OCI-LY7 (cell line): ENCODE measurements around the gene GNG12. TPM values are rescaled to one million over a fixed set of nuclear protein-coding genes. Genes with fewer than 3 reads are reported as not detected.
A peak's percentile ranks its signal among the peaks of the same experiment; 100 is the strongest.

ENCODE experiments used
- BruUV-seq: library from RNA; stranded (reverse); fragments of 400-500 nt; replicated peaks from 2 replicates; lab custom pipeline; 2021; lab: Mats Ljungman, UMichigan
- CTCF ChIA-PET: fragments of 300-600 bp; sonication (Branson Sonifier 250); formaldehyde crosslinking; loops from one replicate; lab custom pipeline; 2022; ENCODE audit warnings: antibody characterized with exemption; ENCODE audit not compliant: unreplicated experiment; lab: Charles Lee
- POLR2A ChIA-PET: fragments of 300-600 bp; sonication (Branson Sonifier 250); formaldehyde crosslinking; loops from one replicate; lab custom pipeline; 2022; ENCODE audit warnings: antibody characterized with exemption; lab: Charles Lee
- DNase-seq: peaks from one replicate; pipeline ENCODE4 v3.0.0-alpha.2; 2015; ENCODE audit warnings: low spot score
- H2AFZ ChIP-seq: fragments of 200-600 bp; sonication (generic), shearing (Covaris generic); 2 replicates; pipeline ENCODE4 v1.6.1; 2014; ENCODE audit warnings: mild to moderate bottlenecking, antibody characterized with exemption, low read length, moderate library complexity
- H3K27ac ChIP-seq: fragments of 200-600 bp; sonication (generic); 2 replicates; pipeline ENCODE4 v1.5.1; 2014; ENCODE audit warnings: mixed run types, low read depth, mild to moderate bottlenecking, moderate library complexity, low read length, inconsistent platforms; ENCODE audit not compliant: poor library complexity, severe bottlenecking
- H3K36me3 ChIP-seq: fragments of 200-600 bp; sonication (generic); 2 replicates; pipeline ENCODE4 v1.6.1; 2014; ENCODE audit warnings: mild to moderate bottlenecking, antibody characterized with exemption, low read length, moderate library complexity, mixed read lengths; ENCODE audit not compliant: insufficient read depth
- H3K4me1 ChIP-seq: fragments of 200-600 bp; sonication (generic); 2 replicates; pipeline ENCODE4 v1.5.1; 2014; ENCODE audit warnings: mild to moderate bottlenecking, low read length; ENCODE audit not compliant: insufficient read depth, poor library complexity, severe bottlenecking
- H3K4me2 ChIP-seq: fragments of 200-600 bp; sonication (generic); 2 replicates; pipeline ENCODE4 v1.6.1; 2014; ENCODE audit warnings: mild to moderate bottlenecking, low read length
- H3K4me3 ChIP-seq: fragments of 200-600 bp; sonication (generic); 2 replicates; pipeline ENCODE4 v1.5.1; 2014; ENCODE audit warnings: mild to moderate bottlenecking, low read depth, low read length; ENCODE audit not compliant: poor library complexity, severe bottlenecking
- H3K79me2 ChIP-seq: fragments of 200-600 bp; sonication (generic); 2 replicates; pipeline ENCODE4 v1.6.1; 2016; ENCODE audit warnings: low read depth, mild to moderate bottlenecking, low read length, moderate library complexity, mixed read lengths; ENCODE audit not compliant: insufficient read depth
- H3K9me2 ChIP-seq: fragments of 200-600 bp; sonication (generic); 2 replicates; pipeline ENCODE4 v1.6.1; 2016; ENCODE audit warnings: mild to moderate bottlenecking, low read length, mixed read lengths; ENCODE audit not compliant: insufficient read depth
- H3K9me3 ChIP-seq: fragments of 200-600 bp; sonication (generic); 2 replicates; pipeline ENCODE4 v1.6.1; 2014; ENCODE audit warnings: mild to moderate bottlenecking, mixed run types, low read length, mixed read lengths
- H4K20me1 ChIP-seq: fragments of 200-600 bp; sonication (generic); 2 replicates; pipeline ENCODE4 v1.6.1; 2014; ENCODE audit warnings: mild to moderate bottlenecking, antibody characterized with exemption, low read length, moderate library complexity, mixed read lengths; ENCODE audit not compliant: insufficient read depth
- CTCF ChIP-seq: fragments of 200-600 bp; sonication (generic); conservative IDR thresholded peaks from 2 replicates; pipeline ENCODE4 v1.5.1; 2014; ENCODE audit warnings: mild to moderate bottlenecking, antibody characterized with exemption, low read length, moderate library complexity, mixed read lengths
- EZH2phosphoT487 ChIP-seq: fragments of 200-600 bp; sonication (generic); IDR thresholded peaks from 2 replicates; pipeline ENCODE4 v1.6.1; 2018; ENCODE audit warnings: low read depth, borderline replicate concordance, mild to moderate bottlenecking, mixed run types, antibody characterized with exemption, low read length, moderate library complexity, mixed read lengths
- intact Hi-C: fragments of 100-400 bp; cut with micrococcal nuclease; formaldehyde crosslinking; loops from one replicate; pipeline ENCODE4 v1.10.0; 2022; ENCODE audit not compliant: unreplicated experiment
- total RNA-seq, 2 experiments: library from RNA; depleted of rRNA in 1 of 2; stranded (reverse); fragments of >200 nt in 1 of 2; shearing (Covaris generic) in 1 of 2; gene quantifications; 2 replicates each; pipeline ENCODE4 v1.2.3, GENCODE V29; 2014 to 2022

GNG12 gene
- total RNA-seq, 2 experiments from 2014 or later, result 0.10 TPM; not detected in 1

- Histone ChIP-seq H3K9me3 (no peaks in the 10 kb centered on the region), H4K20me1 (no peaks in the 10 kb centered on the region), H3K4me2 (no peak overlapping the region), H3K4me3 (no peak overlapping the region), H2AFZ (no peak overlapping the region), H3K9me2 (no peaks in the 10 kb centered on the region), H3K4me1 (no peaks in the 10 kb centered on the region), H3K36me3 (no peaks in the 10 kb centered on the region), H3K27ac (no peak overlapping the region), H3K79me2 (no peaks in the 10 kb centered on the region)
- DNase-seq, result no peak
- intact Hi-C loops, result no loop called here
- POLR2A ChIA-PET, result interaction anchor here (0.6 kb wide), 1 partner anchor 337 kb away, joined by 3 read pairs; no protein-coding TSS in a partner anchor
- TF ChIP-seq EZH2phosphoT487, result no peak
- no peak for TF ChIP-seq CTCF
- no TSS peak for BruUV-seq
- CTCF ChIA-PET, result no interaction called here
Measured at GRCh38 chr1:67809887-67810286, 23.4 kb downstream of the GNG12 start.

- no peak for TF ChIP-seq EZH2phosphoT487
- no peak for TF ChIP-seq CTCF
- intact Hi-C loops, result no loop called here
Measured at GRCh38 chr1:67807282-67807681, 26.0 kb downstream of the GNG12 start.

GRCh38 chr1:67804710-67805109 is 28.6 kb downstream of the GNG12 start:
- BruUV-seq, result no TSS peak
- ChIA-PET POLR2A (interaction anchor here (0.9 kb wide), 1 partner anchor 503 kb away, joined by 3 read pairs; no protein-coding TSS in a partner anchor), CTCF (no interaction called here)
- Histone ChIP-seq H3K4me3 (no peak overlapping the region), H2AFZ (no peak overlapping the region), H3K4me2 (no peak overlapping the region), H4K20me1 (no peaks in the 10 kb centered on the region), H3K4me1 (no peaks in the 10 kb centered on the region), H3K27ac (no peak overlapping the region), H3K9me3 (no peaks in the 10 kb centered on the region), H3K36me3 (no peaks in the 10 kb centered on the region), H3K9me2 (no peaks in the 10 kb centered on the region), H3K79me2 (no peaks in the 10 kb centered on the region)
- no peak for TF ChIP-seq EZH2phosphoT487
- TF ChIP-seq CTCF, result peak; percentile 28; the same call in 1 of the 2 replicates
- no peak for DNase-seq
- intact Hi-C loops, result no loop called here

More at GRCh38 chr1:67807282-67807681, 26.0 kb downstream of the GNG12 start:
- Histone ChIP-seq H3K4me3 (no peak overlapping the region), H3K4me1 (no peaks in the 10 kb centered on the region), H3K27ac (no peak overlapping the region), H3K36me3 (no peaks in the 10 kb centered on the region), H2AFZ (no peak overlapping the region), H3K9me2 (no peaks in the 10 kb centered on the region), H3K79me2 (no peaks in the 10 kb centered on the region), H3K9me3 (no peaks in the 10 kb centered on the region), H4K20me1 (no peaks in the 10 kb centered on the region), H3K4me2 (no peak overlapping the region)
- ChIA-PET CTCF (no interaction called here), POLR2A (no interaction called here)
- DNase-seq, result no peak
- BruUV-seq, result no TSS peak
